HG03280 (cell line): ENCODE data around the gene SEMA3B.

Experiments used
- ATAC-seq: cut with Tn5 transposase; IDR thresholded peaks from one replicate; pipeline ENCODE4 v1.9.1; 2021; ENCODE audit warnings: mild to moderate bottlenecking, moderate library complexity; ENCODE audit not compliant: unreplicated experiment

The SEMA3B gene

GRCh38 chr3:50327129-50327528 lies 58.2 kb downstream of the SEMA3B start:
- no peak for ATAC-seq
